ENCODE measurements around the gene STOX2.
"Not testable (repeated sequence)": the region's sequence is repeated elsewhere in the genome, so short reads cannot be mapped to it uniquely, and the experiment has no call there.

The STOX2 gene

GRCh38 chr4:183936574-183937345 is 31.7 kb downstream of the STOX2 start:
- DNase-seq: no peak

GRCh38 chr4:183940864-183941263 is 35.8 kb downstream of the STOX2 start:
- DNase-seq: no peak

- DNase-seq: no peak
Observed at GRCh38 chr4:183941964-183942363, 36.9 kb downstream of the STOX2 start.

- DNase-seq: no peak
Observed at GRCh38 chr4:183945741-183946140, 40.6 kb downstream of the STOX2 start.

GRCh38 chr4:183950536-183950935 is 45.4 kb downstream of the STOX2 start:
- no peak for DNase-seq

- DNase-seq: not testable (repeated sequence)
Observed at GRCh38 chr4:183952652-183953051, 47.5 kb downstream of the STOX2 start.

GRCh38 chr4:183959319-183960045 is 54.4 kb downstream of the STOX2 start:
- no peak for DNase-seq

GRCh38 chr4:183960046-183960420 is 54.9 kb downstream of the STOX2 start:
- DNase-seq: peak in 1 of 2 experiments; percentile 32

- no peak for DNase-seq
Observed at GRCh38 chr4:183960962-183961541, 55.9 kb downstream of the STOX2 start.

GRCh38 chr4:183961795-183962194 is 56.7 kb downstream of the STOX2 start:
- no peak for DNase-seq

- DNase-seq: no peak
Observed at GRCh38 chr4:183962419-183962818, 57.3 kb downstream of the STOX2 start.

GRCh38 chr4:183966371-183966770 is 61.3 kb downstream of the STOX2 start:
- no peak for DNase-seq

- DNase-seq: no peak
Observed at GRCh38 chr4:183967266-183967665, 62.2 kb downstream of the STOX2 start.

- no peak for DNase-seq
Observed at GRCh38 chr4:183968502-183968901, 63.4 kb downstream of the STOX2 start.

- no peak for DNase-seq
Observed at GRCh38 chr4:183968931-183969330, 63.8 kb downstream of the STOX2 start.

- DNase-seq: no peak
Observed at GRCh38 chr4:183969596-183969995, 64.5 kb downstream of the STOX2 start.

- DNase-seq: no peak
Observed at GRCh38 chr4:183971929-183972490, 66.9 kb downstream of the STOX2 start.

GRCh38 chr4:183977707-183978106 is 72.6 kb downstream of the STOX2 start:
- DNase-seq: no peak

- DNase-seq: no peak
Observed at GRCh38 chr4:183984566-183984965, 79.5 kb downstream of the STOX2 start.

GRCh38 chr4:183985786-183986185 is 80.7 kb downstream of the STOX2 start:
- DNase-seq: no peak

GRCh38 chr4:183986291-183986970 is 81.3 kb downstream of the STOX2 start:
- DNase-seq: no peak

- DNase-seq: no peak
Observed at GRCh38 chr4:183986971-183987946, 82.2 kb downstream of the STOX2 start.
